Measurements from ENCODE around the gene TAPT1. TPM values are rescaled to one million over a fixed set of nuclear protein-coding genes. Genes with fewer than 3 reads are reported as not detected.

The TAPT1 gene
- total and polyA plus RNA-seq, 9 of the 15 experiments (the other 6 are each of a cell fraction or from before 2014, with no cell fraction given): 1.6 to 36.7 (median 20.7) TPM

GRCh38 chr4:16226816-16227461, 668 bp upstream of the TAPT1 start (continued):
- no peak for TF ChIP-seq TOE1 (IDR thresholded peaks at IDR 0.05; ENCODE audit: borderline replicate concordance)
- TF ChIP-seq TOE1 (CRISPR knock-in tag; IDR thresholded peaks at IDR 0.05; ENCODE audit: borderline replicate concordance, low read depth): peak; percentile 18; the same call in 1 of the 2 replicates
- 0 out of 2 replicates have a peak, but pooled peaks have one; percentile 33 for TF ChIP-seq SIN3B (IDR thresholded peaks at IDR 0.05; ENCODE audit: low read depth)
- TF ChIP-seq SRSF7 (optimal IDR thresholded peaks at IDR 0.05; ENCODE audit: low read depth, low read length): no peak
- TF ChIP-seq RBFOX2 (IDR thresholded peaks at IDR 0.05; ENCODE audit: low read depth, low read length): peak; percentile 85
- TF ChIP-seq ZBTB7A (IDR thresholded peaks at IDR 0.05; ENCODE audit: borderline replicate concordance, control insufficient read depth, low read depth, low read length): no peak
- no peak for TF ChIP-seq SMARCA4 (IDR thresholded peaks at IDR 0.05)
- TF ChIP-seq TAF1 (IDR thresholded peaks at IDR 0.05; ENCODE audit: control insufficient read depth, extremely low read depth, insufficient read depth, low read length, severe bottlenecking): peak; percentile 4
- TF ChIP-seq GTF2E2 (tag; IDR thresholded peaks at IDR 0.05): 0 out of 2 replicates have a peak, but pooled peaks have one; percentile 45
- TF ChIP-seq XRCC4 (IDR thresholded peaks at IDR 0.05; ENCODE audit: extremely low read depth, insufficient read depth, insufficient read length): no peak
- TF ChIP-seq NRF1 (conservative IDR thresholded peaks at IDR 0.05 in 1 of 2, IDR thresholded peaks at IDR 0.05 in 1 of 2): peak; percentile 37 to 41; a peak in 2 of 4 replicates
- TF ChIP-seq POLR2G (IDR thresholded peaks at IDR 0.05; ENCODE audit: low read depth, low read length): peak; percentile 72
- TF ChIP-seq CBFA2T2 (conservative IDR thresholded peaks at IDR 0.05): no peak
- TF ChIP-seq KDM5B (IDR thresholded peaks at IDR 0.05; ENCODE audit: insufficient replicate concordance, low read depth, low read length): peak; percentile 16
- peak; percentile 10; the same call in 1 of the 2 replicates for TF ChIP-seq ZNF766 (CRISPR knock-in tag; conservative IDR thresholded peaks at IDR 0.05)
- TF ChIP-seq BMI1 (IDR thresholded peaks at IDR 0.05; ENCODE audit: low read length): no peak
- no peak for TF ChIP-seq CHCHD3 (CRISPR knock-in tag; IDR thresholded peaks at IDR 0.05)
- TF ChIP-seq VEZF1 (CRISPR knock-in tag; IDR thresholded peaks at IDR 0.05): 0 out of 2 replicates have a peak, but pooled peaks have one; percentile 15
- TF ChIP-seq ZBED1 (IDR thresholded peaks at IDR 0.05): no peak

All from K562 (cell line).